Measurements from ENCODE around the gene CDNF.
"Not testable (repeated sequence)": the region's sequence is repeated elsewhere in the genome, so short reads cannot be mapped to it uniquely, and the experiment has no call there.

Gene CDNF

DNA sequence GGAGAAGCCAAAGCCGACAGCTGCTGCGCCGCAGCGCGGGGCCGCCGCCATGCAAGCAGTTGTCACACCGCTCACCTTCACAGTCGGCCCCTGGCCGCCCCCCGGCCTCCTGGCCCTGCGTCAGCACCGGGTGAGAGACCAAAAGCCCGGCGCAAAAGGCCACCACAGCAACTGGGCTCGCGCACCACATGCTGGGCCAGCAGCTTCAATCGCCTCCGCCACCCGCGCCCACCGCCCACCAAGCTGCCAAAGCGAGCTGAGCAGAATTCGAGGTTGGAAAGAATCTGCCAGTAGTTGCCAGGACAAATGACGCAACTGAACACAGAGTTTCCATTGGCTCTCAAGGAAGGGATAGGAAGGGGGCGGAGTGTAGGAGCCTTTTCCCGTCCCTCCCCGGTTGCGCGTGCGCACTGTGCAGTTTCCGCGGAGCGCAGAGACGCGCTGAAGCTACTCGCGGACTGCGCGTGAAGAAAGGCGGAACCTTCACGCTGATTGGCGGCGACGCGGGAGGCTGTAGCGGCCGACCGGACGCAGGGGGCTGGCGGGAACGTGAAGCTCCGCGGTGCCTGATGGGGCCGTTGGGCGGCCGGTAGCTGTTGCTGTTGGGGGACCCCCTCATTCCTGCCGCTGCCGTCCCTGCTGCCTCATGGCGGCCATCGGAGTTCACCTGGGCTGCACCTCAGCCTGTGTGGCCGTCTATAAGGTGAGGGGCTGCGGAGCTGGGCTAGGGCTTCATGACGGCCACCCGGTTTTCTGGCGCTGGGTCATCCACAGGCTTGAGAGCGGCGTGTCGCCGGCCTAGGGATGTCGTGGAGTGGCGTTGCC lies at the start of gene CDNF, which contains the start of the genes HSPA14 and MSANTD7:
Gene CDNF, minus strand, starts transcription at position 281 of the 825 bp plus-strand sequence. Its CDS starts 91 bp downstream, at position 190.
Gene HSPA14, plus strand, starts transcription at position 550 of the 825 bp plus-strand sequence. Its CDS starts 97 bp downstream, at position 647.
Gene MSANTD7, plus strand, starts transcription at position 550 of the 825 bp plus-strand sequence. CDS start 3,979 bp downstream, outside the sequence.
- peak; percentile 100 for DNase-seq (ENCODE audit: low spot score)

DNA sequence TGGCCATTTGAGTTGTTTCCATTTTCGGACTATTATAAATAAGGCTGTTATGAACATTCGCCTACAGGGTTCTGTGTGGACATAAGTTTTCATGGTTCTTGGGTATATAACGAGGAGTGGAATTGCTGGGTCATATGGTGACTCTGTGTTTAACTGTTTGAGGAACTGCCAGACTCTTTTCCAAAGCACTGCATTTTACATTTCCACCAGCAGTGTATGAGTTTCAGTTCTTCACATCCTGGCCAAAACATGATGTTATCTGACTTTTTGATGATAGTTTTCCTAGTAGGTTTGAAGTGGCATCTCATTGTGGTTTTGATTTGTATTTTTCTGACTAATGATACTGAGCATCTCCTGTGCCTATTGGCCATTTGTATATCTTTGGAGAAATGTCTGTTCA lies 46.2 kb upstream of the CDNF start:
- no peak for DNase-seq (ENCODE audit: low spot score)

DNA sequence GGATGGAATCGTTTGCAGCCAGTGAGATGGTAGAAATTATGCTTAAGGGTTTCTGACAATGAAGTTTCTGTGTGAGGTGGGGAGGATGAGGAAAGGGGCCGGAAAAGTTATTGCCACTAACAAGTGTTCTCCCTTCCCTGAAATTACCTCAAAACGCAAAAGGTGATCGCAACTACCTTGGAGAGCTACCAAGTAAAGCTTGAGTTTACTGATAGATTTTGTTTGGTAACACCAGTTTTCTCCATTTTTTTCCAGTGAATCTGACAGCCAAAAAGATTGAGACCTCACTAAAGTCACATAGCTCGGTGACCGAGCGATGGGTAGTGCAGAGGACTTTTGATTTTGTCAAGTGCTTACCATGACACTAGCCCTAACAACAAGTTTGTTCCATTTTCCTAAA lies 42.4 kb upstream of the CDNF start:
- DNase-seq (ENCODE audit: low spot score), result no peak

DNA sequence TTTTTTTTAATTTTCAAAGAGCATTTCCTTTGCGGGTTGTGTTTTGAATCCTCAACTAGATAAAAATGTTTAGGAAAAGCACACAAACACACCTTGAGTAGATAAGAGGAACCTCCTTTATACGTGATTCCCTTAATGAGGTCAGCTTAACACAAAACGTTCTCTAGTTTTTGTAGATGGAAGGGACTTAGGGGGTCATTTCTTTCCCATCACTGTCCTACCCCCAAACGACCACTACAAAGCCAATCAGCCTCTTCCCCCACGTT lies 42.0 kb upstream of the CDNF start:
- DNase-seq (ENCODE audit: low spot score), result no peak

DNA sequence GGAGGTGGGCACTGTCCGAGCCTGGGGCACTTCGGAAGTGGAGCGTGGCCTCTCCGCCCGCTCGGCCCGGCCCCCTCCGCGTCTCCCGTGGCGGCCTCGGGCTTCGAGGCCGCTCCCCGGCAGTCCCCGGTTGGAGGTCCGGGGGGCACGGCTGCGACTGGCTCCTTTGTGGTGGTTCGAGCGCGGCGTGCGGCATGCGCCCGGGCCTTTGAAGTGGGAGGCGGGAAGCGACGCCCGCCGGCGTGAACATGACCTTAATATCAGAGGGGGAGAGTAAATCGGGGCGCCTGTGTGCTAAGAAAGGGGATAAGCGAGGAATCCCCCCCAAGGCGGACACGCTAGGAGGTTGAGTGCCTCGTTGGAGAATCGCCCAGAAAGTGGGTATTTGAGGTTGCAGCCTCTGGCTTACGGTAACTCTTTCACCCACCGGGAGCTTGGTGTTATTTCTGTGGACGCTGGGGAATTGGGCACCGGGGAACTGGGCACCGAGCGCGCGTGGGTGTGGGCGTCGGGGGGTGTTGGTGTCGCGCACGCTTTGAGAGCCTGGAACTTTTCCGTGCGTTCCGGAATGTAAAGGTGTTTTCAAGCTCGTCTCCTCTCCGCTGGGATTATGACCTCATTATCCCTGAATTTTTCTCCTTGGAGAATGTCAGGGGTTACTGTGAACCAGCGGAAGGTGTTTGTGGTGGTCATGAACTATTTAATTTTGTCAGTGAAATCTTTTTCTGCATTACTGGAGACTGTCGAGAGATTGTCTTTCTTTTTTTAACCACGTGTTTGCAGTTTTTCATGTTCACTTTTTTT lies 41.5 kb upstream of the CDNF start:
- DNase-seq (ENCODE audit: low spot score), result no peak

DNA sequence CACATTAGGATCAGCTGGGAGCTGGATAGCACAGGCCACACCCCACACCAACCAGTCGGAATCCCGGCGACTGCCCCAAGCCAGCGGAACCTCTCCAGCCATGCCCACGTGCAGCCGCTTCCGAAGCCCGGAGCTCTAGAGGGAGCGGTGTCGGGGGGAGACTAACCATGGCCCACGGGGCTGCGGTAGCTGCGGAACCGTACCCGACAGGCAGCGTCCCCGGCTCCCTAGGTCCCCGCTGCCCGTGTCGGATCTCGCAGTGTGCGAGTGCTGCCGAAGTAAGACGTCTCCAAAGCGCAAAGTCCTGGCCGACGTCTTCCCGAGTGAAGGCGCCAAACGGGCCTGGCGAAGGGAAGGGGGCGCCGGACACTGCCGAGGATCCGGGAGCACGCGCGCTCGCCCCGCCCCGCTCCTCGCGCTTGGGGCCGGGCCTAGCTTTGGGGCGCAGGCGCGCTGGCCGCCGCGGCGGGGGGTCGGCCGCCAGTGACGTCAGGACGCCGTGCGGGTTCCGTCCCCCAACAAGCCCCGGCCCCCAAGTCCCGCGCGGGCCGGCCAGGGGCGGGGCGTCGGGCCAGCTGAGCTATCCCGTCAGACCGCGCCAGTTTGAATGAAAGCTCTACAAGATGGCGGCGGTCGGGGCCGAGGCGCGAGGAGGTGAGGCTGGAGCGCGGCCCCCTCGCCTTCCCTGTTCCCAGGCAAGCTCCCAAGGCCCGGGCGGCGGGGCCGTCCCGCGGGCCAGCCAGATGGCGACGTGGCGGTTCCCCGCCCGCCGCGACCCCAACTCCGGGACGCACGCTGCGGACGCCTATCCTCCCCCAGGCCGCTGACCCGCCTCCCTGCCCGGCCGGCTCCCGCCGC lies 40.7 kb upstream of the CDNF start, which contains the start of gene SUV39H2:
Gene SUV39H2, plus strand, starts transcription at position 601 of the 858 bp plus-strand sequence. Its CDS starts 23 bp downstream, at position 624.
- peak; percentile 83 for DNase-seq (ENCODE audit: low spot score)

DNA sequence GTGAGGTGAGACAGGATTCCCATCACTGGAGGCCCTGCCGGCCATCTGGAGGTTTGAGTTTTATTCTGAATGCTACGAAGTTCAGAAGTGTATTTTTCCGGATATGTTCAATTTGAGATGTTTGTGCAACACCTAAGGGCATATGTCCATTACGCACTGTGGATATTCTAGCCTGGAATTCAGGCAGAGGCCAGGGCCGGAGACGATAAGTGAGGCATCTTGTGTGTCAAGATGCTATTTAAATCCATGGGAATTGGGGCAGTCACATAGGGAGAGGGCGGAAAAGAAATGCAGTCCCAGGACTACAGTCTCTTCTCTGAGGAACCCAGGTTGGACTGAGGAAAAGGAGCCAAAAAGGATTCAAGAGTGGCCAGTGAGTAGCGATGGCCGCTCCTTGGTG lies 38.9 kb upstream of the CDNF start:
- DNase-seq (ENCODE audit: low spot score), result no peak

DNA sequence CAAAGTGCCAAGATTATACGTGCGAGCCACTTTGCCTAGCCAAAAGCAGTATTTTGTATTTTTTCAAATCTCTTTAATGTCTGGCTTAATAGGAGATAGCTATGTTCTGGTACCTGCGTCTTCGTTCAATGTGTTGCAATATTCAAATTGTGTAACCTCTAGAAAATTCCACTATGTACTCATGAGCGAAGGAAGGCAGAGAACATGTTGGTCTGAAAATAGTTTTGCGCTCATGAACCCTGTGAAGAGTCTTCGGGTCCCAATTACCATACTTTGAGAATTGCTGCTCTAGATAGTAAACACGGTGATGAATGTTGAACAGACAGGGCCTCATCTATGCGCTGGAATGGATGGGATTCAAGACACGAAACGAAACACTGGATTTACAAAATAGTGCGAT lies 38.1 kb upstream of the CDNF start:
- DNase-seq (ENCODE audit: low spot score), result no peak

DNA sequence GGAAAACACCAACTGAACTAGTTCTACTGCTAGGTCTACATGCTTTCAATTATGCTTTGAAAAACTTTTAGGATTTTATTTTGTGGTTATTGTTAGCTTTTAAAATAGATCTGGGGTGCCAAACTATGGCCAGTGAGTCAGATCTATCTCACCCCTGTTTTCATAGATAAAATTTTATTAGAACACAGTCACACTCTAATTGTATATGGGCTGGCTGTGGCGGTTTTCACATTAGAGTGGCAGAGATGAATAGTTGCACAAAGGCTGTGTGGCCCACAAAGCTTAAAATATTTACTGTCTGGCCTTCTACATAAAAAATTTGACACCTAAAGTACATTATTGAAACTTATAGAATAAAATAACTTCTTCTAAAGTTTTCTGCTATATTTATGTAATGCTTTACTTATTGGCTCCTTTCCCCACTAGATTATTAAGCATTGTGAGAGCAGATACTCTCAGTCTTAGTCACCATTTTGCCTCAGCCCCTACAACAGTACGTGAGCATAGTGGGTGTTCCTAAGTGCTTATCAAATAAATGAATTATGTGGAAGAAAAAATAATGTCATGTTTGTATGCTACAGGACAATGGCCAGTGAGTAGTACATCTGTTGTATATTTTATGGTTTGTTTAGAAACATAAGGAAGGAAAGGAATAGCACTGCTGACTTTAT lies 35.4 kb upstream of the CDNF start:
- no peak for DNase-seq (ENCODE audit: low spot score)

DNA sequence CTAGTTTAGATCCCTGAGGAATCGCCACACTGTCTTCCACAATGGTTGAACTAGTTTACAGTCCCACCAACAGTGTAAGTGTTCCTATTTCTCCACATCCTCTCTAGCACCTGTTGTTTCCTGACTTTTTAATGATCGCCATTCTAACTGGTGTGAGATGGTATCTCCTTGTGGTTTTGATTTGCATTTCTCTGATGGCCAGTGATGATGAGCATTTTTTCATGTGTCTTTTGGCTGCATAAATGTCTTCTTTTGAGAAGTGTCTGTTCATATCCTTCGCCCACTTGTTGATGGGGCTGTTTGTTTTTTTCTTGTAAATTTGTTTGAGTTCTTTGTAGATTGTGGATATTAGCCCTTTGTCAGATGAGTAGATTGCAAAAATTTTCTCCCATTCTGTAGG lies 27.0 kb upstream of the CDNF start:
- not testable (repeated sequence) for DNase-seq (ENCODE audit: low spot score)

DNA sequence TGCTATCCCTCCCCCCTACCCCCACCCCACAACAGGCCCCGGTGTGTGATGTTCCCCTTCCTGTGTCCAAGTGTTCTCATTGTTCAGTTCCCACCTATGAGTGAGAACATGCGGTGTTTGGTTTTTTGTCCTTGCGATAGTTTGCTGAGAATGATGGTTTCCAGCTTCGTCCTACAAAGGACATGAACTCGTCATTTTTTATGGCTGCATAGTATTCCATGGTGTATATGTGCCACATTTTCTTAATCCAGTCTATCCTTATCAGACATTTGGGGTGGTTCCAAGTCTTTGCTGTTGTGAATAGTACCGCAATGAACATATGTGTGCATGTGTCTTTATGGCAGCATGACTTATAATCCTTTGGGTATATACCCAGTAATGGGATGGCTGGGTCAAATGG lies 26.6 kb upstream of the CDNF start:
- DNase-seq (ENCODE audit: low spot score), result not testable (repeated sequence)

DNA sequence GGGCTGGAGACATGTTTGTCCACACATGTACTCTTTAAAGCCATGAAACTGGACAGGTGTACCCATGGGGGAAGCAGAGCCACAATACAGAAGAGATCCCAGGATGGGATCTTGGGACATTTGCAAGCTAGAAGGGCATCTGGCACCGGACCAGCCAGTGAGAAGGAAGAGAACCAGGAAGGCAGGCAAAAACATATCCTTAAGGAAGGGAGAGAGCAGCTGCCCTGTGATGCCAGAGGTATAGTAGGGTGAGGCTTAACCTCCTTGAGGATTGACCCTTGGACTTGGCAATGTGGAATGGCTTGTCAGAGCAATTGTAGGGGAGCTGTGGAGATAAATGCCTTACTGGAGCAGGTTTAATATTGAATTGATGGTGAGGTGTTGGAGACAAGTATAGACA lies 23.0 kb upstream of the CDNF start:
- no peak for DNase-seq (ENCODE audit: low spot score)

DNA sequence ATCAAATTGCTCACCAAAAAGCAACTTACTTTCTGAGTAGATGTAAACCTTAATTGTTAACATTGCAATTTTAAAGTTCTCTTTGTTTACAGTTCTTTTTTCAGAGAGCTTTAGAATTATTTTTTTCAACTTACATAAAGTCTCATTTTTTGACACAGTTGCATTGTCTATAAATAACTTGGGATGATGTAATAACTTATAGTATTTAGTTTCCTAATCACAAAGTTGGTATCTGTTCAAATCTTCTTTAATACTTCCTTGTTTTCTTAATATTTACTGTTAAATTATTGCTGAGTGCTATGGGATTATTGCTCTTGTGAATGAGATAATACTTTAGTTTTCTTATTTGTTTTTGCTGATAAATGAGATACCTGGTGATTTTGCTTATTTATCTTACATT lies 21.9 kb upstream of the CDNF start:
- no peak for DNase-seq (ENCODE audit: low spot score)

DNA sequence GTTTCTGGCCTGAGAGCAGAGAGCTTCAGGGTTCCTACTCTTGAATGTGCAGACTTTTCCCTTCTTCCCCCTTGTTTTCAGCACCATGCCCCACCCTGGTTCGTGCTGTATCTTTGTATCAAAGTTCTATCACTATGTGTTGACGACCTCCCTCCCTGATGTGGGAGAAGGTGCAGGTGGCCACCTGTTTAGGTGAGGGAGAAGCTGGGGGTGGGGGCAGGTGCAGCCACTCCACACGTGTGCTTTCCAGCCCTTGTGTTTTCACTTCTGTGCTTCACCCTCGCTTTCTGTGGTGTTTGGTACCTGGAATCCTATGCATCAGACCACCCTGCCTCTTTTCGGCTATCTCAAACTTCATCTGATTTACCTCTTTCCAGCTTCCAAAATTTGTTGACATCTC lies 21.2 kb upstream of the CDNF start:
- DNase-seq (ENCODE audit: low spot score), result no peak

DNA sequence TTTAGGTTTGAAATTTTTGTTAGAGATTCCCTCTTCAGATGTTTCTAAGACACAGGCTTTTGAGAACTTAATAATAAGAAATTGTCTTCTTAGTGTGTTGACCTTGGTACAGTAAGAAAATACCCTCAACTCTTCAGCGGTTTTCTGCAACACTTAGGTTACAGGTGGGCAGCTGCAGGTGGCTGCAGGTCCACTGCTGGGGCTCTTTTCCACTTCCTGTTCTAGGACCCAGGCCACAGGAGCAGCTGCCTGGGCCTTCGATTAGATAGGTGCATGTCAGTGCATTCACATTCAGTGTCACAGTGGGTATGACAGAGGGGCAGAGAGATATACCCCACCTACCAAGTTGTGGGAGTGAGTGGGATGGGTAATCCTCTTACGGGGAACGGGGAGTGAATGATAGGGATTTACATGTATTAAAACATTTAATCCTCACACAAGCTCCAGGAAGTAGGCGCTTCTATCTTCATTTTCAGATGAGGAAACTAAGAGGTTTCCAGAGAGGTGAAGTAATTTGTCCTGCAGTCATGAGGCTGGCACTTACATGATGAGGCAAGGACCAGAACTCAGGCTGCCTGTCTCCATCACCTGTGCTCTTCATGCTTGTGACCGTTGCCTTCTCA lies 20.6 kb upstream of the CDNF start:
- no peak for DNase-seq (ENCODE audit: low spot score)

DNA sequence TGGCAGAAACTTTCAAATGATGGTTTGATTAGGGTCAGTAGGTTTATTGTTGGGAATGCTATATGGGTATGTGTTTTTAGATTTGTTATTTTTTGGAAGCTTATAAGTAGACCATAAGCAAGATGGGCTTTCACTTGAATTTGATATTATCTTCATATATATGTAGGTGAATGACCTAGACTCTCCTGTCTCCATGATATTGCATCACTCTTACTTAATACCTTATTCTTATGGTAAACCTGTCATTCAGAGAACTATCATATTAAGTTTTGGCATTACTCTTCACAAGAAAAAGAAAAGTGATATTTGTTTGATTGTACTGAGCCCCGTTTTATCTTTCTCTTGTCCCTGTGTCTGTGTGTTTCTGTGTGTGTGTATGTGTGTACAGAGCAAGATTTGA lies 17.6 kb upstream of the CDNF start:
- no peak for DNase-seq (ENCODE audit: low spot score)

DNA sequence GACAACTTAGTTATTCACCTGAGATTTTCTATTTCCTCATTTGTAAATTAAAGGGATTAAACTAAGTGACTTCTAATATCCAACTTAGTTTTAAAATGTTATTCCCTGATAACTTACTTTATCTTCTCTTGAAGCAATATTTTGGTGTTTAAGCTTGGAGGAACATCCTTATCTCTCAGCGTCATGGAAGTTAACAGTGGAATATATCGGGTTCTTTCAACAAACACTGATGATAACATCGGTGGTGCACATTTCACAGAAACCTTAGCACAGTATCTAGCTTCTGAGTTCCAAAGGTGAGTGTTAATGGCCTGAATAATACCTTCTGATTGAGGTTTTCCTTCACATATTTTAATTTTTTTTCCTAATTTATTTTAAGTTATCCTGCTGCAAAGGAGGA lies 14.4 kb upstream of the CDNF start:
- DNase-seq (ENCODE audit: low spot score), result no peak

DNA sequence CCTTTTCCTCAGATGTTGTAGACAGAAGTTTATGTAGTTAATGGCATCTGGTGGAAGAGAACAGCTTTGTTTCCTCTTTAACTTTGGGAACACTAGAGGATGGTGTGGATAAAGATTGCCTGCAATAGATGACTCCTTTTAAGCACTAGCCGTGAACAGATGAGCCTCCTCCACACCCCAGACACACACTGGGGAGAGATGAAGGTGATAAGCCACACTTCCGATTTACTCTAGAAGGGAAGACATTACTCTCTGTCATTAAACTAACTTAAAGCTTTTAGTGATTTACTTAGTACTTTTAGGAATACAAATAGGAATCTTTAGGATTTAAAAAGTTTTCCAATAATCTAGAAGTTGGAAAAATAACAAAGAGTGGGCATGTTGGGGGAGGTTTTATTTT lies 7.1 kb upstream of the CDNF start:
- DNase-seq (ENCODE audit: low spot score), result no peak

DNA sequence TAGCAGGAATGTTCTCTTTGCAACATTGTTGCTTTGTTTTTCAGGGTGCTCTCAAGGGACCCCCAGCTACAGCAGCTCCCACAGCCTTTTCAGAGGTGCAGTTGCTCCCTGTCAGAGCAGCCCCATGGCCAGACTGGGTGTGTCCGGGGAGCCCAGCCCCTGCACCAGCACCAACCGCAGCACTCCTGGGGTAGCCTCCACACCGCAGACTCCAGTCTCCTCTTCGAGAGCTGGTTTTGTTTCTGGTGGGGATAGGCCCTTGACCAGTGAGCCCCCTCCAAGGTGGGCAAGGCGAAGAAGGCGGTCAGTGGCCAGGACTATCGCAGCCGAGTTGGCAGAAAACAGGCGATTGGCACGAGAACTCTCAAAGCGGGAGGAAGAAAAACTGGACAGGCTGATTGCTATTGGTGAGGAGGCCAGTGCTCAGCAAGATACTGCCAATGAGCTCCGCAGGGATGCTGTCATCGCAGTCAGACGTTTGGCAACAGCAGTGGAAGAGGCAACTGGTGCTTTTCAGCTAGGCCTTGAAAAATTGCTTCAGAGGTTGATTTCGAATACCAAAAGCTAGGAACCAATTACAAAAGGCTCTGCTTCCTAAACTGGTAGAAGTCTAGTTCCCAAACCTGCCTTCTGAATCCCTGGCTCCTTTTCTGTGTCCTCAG lies 5.6 kb upstream of the CDNF start:
- DNase-seq (ENCODE audit: low spot score), result no peak

DNA sequence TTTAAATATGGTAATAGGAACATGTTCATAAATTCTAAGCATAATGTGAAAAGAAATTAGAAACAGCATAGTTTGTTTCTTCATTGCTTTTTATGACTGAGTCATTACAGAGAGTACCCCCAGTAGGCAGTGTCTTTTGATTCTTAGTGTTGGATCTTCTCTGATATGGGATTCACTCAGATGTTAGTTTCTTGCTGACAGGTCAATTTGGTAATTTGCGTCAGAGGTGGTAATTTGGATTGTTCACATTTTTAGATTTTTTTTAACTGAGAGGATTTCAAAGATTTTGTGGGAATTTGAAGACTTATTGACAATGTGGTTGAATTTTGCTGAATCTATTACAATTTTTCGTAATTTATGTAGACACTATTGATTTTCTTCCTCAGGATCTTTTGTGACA lies 2.3 kb upstream of the CDNF start:
- no peak for DNase-seq (ENCODE audit: low spot score)

DNA sequence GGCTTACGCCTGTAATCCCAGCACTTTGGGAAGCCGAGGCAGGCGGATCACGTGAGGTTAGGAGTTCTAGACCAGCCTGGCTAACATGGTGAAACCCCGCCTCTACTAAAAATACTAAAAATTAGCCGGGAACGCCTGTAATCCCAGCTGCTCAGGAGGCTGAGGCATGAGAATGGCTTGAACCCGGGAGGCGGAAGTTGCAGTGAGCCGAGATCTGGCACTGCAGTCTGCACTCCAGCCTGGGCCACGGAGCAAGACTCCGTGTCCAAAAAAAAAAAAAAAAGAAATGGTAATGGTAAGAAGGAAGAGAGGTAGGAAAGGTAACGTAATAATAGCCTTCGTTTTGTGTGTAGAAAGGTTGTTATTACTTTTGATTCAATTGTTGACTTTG lies 1.5 kb upstream of the CDNF start:
- DNase-seq (ENCODE audit: low spot score), result no peak
